SK-MEL-5 (cell line): ENCODE results near the gene ERLEC1. TPM values are rescaled to one million over a fixed set of nuclear protein-coding genes. Genes with fewer than 3 reads are reported as not detected.

Experiments used
- DNase-seq: peaks from one replicate; pipeline ENCODE4 v3.0.0-alpha.2; 2016; ENCODE audit warnings: low read depth, low spot score
- in situ Hi-C: cut with HindIII; loops from 2 replicates; pipeline ENCODE4 v1.10.0; 2016; ENCODE audit warnings: low sequenced_read_pairs, high pct_unique_total_duplicates, low pct_unique_long_range_greater_than_20kb
- small RNA-seq, 2 experiments: library from RNA; depleted of rRNA; stranded (forward); fragments of <200 nt; gene quantifications; one replicate each; pipeline ENCODE3, GENCODE V24; 2014
- total RNA-seq: library from RNA; depleted of rRNA; stranded (reverse); fragments of >200 nt; shearing (Covaris generic); gene quantifications from 2 replicates; pipeline ENCODE4 v1.2.3, GENCODE V29; 2014; rRNA removed

Gene ERLEC1
- total RNA-seq, 1 experiment from 2014 or later: 196 TPM

GRCh38 chr2:53859206-53860181 lies 72.7 kb downstream of the ERLEC1 start, which contains the start of gene GPR75:
Gene GPR75, minus strand, starts transcription at chr2:53859967. Its CDS starts 5,211 bp downstream, at chr2:53854756.
- in situ Hi-C loops: no loop called here

GRCh38 chr2:53861824-53862223 lies 75.0 kb downstream of the ERLEC1 start:
- DNase-seq: no peak
- in situ Hi-C loops: no loop called here

More at GRCh38 chr2:53859206-53860181, 72.7 kb downstream of the ERLEC1 start, which contains the start of gene GPR75:
- DNase-seq: no peak

- in situ Hi-C loops: no loop called here
- DNase-seq: no peak
Observed at GRCh38 chr2:53863538-53864227, 76.8 kb downstream of the ERLEC1 start.

GRCh38 chr2:53865264-53865663 lies 78.4 kb downstream of the ERLEC1 start:
- in situ Hi-C loops: no loop called here

GRCh38 chr2:53865962-53866361 lies 79.1 kb downstream of the ERLEC1 start:
- in situ Hi-C loops: no loop called here
- DNase-seq: no peak

More at GRCh38 chr2:53865264-53865663, 78.4 kb downstream of the ERLEC1 start:
- DNase-seq: no peak

- no peak for DNase-seq
- in situ Hi-C loops: no loop called here
Observed at GRCh38 chr2:53867169-53867568, 80.3 kb downstream of the ERLEC1 start.

- no peak for DNase-seq
- in situ Hi-C loops: no loop called here
Observed at GRCh38 chr2:53867773-53868172, 80.9 kb downstream of the ERLEC1 start.

Small RNA genes lying within 50 kb of the gene (small RNA-seq; reads per million reads assigned to genes)
- 0 reads per million in 2 experiments for gene MIR3682

Other genes with a start within 250 kb of the ERLEC1 start
- gene CHAC2, start 19.2 kb upstream of the ERLEC1 start, total RNA-seq: 7.4 and 8.1 TPM in 2 replicates
- 27.9 and 31.6 TPM in 2 replicates for gene ASB3, start 91 bp upstream of the ERLEC1 start, total RNA-seq
- gene GPR75, start 72.9 kb downstream of the ERLEC1 start, total RNA-seq: 0.53 and 0.83 TPM in 2 replicates
- 40.4 and 42.7 TPM in 2 replicates for gene PSME4, start 183.9 kb downstream of the ERLEC1 start, total RNA-seq